Stimulated activated CD4-positive, alpha-beta T cell treated with anti-CD3 and anti-CD28 coated beads, Interleukin-1b, Interleukin-23, amount 100 ng/mL, for 48 hours (primary cell): ENCODE measurements around the gene CHRNA3.

Experiments
- DNase-seq: peaks from one replicate; pipeline ENCODE4 v3.0.0-alpha.2; 2020

The CHRNA3 gene

DNA sequence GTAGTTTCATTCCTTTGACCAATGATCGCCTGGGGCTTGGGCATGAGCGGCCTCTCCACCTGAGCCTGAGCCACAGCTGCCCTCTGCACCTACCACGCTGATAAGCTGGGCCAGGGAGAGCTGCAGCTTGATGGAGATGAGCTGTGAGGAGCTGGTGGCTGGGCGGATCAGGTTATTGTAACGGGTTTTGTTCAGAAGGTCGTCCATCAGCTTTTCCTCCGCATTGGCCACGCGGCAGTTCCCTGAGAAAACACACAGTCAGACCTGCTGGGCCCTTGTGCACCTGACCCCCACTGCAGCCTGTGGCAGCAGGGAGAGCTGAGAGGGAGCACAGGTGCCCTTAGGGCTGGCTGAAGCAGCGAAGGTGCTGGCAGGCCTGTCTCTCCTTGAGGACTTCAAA is 14.6 kb upstream of the CHRNA3 start:
- DNase-seq, result no peak

DNA sequence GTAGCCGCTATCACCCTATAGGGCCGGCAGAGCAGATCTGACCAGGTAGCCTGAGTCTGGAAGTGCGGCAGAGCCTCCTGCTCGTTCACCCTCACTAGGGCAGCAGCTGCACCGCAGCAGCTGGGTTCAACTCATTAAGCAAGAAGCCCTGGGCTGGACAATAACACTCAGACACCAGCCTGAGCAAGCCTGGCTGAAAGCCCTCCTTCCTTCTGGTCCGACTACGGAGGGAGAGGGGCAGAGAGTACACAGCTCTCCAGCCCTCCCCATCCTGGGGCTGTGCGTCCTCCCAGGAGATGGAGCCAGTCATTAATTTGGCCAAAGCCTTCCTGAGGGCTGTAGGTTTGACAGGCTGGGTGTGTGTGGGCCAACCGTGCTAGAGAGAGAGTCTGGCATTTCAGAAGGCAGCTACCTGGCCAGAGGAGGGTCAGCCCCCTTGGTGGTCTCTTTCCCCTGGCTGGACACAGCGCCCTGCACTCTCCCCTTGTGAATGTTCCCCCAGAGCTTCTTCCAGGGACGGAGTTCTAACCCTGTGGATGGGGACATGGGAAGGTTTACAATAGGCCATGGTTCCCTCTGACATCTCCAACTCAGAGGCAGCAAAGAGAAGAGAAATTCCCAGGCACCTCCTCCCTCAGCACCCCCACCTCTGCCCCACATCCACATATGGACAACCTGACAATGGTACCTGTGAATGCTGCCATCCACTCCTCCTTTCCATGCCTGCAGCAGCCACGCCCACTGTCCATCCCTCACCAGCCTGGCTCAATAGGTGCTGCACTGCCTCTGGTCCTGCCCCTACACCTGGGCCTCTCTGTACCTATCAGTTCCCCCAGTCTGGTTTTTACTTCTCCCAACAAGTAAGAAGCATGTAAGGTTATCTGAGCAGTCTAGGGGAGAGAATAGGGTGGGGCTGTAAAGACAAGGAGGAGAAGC is 13.7 kb upstream of the CHRNA3 start:
- no peak for DNase-seq

DNA sequence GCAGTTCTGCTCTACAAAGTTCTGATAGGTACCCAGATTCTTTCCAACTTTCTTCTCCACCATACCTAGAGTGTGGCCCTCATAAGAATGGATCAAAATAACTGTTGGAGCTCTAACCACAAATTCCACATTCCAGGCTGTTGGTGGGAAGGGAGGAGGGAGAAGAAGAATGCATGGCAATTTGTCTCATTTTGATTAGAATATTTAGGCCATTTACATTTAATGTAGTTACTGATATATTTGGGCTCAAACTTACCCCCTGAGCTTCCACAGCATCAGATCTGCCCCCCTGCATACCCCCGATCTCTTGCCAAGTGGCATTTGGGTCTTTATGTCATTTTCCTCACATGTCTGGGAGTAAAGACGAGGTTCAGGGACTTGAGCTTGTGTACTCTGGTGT is 12.6 kb upstream of the CHRNA3 start:
- no peak for DNase-seq

DNA sequence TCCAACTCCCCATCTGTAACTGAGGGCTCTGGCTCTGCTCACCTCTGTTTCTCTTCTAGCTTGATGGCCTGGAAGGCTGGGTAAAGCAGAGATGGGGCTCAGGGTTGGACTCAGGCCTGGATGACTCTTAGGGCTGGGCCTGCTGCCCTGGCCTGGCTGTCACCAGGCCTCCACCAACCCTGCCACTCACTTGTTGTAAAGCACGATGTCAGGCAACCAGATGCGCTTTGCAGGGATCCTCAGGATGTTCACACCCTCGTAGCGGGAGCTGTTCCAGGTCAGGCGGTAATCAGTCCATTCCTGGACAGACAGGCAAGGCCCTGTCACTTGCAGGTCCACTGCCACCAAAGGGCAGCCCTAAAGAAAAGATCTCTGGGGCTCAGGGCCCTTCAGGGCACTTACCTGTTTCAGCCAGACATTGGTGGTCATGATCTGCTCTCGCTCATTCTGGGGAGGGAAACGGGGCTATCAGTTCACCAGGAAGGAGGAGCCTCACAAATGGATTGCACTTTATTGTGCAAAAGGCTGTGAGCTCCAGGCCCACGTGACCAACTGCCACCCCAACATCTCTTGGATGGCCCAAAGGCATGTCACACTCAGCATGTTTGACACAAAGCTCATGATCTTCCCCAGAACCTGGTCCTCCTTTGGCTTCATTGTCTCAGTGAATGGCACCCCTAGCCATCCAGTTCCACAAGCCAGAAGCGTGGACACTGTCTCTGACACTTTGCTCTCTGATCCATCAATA is 10.3 kb upstream of the CHRNA3 start:
- DNase-seq, result no peak

DNA sequence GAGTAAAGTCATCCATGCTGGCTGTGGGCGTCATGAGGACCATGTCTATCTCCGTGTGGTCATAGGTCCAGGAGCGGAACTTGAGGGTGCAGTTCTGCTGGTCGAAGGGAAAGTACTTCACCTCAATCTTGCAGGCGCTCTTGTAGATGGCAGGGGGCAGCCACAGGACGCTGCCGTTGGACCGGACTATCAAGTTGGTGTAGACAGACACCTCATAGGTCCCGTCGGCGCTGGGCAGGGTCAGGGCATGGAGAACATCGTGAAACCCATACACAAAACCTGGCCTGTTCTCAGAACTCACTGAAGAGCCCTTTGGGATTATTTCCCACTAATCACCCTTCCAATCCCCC is 8.9 kb upstream of the CHRNA3 start:
- no peak for DNase-seq

DNA sequence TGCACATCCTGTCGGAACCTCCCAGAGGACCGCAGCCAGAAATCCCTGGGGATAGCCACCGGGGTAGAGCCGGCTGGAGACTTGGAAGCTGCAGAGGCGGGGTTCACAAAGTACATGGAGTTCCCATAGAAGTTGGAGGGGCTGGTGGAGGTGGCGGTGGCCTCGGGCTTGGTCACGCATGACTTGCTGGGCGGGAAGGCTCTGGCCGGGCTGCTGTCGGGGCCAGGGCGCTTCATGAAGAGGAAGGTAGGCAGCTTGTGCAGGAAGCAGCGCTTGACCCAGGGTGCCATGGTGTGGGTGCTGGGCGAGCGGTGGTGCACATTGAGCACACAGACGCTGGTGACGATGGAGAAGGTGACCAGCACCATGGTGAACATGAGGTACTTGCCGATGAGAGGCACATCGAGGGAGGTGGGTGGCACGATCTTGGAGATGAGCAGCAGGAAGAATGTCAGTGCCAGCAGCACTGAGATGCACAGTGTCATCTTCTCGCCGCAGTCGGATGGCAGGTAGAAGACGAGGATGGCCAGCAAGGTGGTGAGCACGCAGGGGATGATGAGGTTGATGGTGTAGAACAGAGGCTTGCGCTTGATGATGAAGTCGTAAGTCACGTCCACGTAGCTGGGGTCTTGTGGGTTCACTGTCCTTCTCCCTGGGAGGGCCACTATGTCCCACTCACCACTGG is 8.4 kb upstream of the CHRNA3 start:
- DNase-seq, result no peak

DNA sequence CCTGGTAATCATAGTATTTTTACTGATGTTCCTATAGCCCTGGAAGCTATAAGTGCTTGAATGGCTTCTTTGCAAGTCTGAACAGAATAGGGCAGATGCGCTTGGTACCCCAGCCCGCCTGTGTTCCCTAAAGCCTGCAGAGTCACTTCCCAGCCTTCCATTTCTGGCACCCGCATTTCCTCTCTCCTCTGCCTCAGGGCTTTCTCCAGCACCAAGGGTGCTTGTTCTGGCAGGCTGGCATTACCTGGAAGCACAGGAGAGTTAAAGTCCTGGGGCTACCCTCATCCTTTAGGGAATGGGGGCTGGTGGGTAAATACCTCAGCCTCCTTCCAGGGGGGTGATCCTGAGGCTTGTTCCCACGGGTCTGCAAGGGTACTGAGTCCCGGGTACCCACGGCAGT is 7.4 kb upstream of the CHRNA3 start:
- no peak for DNase-seq

DNA sequence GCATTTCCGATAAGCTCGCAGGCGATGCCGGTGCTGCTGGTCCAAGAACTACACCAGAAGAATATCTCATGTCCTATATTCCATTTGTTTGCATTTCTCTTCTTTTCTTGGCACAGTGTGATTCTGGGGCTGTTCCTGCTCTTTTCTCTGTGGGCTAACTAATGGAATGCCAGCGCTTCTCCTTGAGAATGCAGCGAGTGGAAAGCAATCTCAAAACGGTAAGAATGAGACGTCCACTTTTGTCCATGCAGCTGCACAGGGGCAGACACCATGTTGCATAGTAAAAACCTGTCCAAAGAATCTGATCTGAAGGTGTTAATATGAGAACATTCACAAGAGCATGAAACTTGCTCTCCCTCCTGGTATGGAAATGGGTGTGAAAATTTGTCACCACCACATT is 6.6 kb upstream of the CHRNA3 start:
- DNase-seq, result no peak

DNA sequence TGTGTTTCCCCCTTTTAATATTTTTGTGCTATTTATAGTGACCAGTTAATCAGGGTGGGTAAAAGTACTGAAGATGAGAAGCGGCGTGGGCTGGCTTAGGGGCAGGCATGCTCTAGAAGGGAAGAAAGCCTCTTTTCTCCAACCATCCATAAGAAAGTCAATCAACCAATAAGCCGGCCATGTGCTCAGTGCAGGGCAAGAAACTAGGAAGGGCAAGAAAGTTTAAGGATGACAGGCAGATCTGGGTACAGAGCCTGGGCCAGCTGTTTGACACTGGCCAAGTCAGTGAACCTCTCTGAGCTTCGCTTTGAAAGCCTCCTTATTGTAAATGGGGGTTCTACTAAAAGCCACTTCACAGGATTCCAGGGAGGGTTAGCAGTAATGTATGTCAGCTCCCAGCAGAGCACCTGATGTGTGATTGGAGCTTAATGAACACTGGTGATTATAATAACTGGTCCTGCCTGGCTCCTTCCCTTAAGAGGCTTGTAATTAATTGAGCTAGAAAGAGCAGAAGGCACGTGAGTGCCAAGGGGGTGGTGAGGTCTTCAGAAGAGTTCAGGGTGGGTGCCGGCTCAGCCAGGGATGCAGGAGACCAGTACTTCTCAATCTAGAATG is 5.7 kb upstream of the CHRNA3 start:
- DNase-seq, result no peak

DNA sequence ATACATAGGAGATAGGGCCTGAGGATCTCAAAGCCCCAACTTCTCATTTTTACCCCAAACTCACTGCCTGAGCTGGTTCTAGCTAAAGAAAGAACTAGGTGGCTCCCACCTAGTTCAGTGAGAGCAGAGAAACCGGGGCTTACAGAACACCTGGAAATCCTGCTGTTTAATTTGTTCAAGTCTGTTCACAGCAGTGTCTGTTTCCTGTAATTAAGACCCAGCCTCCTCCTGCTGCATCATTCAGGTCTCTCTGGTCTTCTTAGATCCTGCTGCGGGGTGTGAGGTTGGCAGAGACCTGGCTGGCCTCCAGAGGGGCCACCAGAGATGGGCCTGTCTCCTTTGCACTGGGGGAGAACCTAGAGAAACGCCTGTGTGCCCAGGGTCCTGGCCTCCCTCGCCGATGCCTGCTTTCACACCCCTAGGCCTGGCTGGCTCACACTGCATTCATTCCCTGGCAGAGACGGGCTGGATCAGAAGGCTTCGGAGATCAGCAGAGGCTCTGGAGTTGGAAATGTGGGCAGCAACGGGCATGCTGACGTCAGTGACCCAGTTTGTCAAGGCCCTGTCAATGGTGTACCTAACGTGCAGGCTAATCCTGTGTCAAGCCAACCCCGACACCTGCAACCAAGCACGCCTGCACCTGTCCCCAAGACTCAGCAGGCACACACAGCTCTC is 4.9 kb upstream of the CHRNA3 start:
- no peak for DNase-seq

DNA sequence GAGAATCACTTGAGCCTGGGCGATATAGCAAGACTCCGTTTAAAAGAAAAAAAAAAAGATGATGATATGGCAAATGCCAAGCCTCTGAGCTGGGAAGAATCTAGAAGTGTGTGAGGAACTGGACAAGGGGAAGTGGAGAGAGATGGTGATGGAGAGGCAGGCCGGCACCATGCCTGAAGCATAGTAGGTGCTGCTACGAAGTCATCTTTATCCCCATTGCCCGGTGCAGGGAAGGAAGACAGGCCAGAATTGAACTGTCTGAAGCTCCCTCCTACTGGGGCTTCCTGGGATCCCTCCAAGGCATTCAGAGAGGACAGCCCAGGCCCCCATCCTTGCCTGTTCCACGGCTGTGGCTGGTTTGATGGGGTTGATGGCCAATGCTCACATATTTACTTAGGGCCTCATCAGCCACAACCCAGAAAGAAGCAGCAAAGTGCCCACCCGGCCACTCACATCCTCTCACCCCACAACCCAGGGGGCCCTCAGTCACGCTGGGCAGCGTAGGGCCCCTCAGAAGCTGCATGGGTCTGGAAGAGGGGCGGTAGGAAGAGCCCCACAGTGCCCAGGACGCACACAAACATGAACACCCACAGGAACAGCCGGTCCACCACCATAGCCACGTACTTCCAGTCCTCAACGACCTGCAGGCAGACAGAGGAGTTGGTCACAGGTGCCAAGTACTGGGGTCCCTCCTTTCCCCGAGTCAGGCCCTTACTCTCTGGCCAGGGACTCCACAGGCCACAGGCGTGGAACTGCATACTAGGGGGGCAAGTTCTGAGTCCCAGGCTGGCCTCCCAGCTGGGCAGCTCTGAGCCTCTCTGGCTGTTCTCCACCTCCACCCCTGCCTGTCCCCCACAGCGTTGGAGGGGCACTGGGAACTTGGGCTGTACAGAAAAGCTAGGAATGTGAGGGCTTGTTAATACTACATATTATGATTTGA is 4.1 kb upstream of the CHRNA3 start:
- DNase-seq, result no peak

DNA sequence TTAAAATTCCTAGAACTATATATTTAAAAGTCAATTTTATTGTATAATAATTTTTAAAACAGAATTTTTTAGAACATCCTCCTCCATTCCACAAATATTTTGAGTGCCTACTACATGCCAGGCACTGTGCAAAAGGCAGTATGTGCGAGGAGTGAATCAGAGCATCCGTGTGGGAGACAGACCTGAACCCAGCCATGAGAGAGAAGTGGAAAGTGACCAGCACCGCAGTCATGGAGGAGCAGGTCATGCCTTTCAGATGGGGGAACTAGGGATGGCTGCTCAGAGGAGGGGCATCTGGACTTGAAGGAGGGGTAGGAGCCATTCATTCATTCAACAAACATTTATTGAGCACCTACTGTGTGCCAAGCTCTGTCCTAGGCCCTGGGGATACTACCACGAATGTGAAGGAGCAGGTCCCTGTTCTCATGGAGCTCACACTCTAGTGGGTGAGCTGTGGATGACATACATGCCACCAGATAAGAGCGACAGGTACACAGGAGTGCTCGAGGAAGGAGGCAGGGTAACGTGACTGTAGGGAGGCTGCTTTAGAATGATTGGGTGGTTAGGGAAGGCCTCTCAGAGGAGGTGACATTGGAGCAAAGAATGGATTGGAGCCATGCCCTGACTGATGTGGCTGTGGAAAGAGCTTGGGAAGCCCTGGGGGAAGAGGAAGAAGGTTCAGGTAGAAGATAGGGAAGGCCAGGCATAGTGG is 3.1 kb upstream of the CHRNA3 start:
- no peak for DNase-seq

DNA sequence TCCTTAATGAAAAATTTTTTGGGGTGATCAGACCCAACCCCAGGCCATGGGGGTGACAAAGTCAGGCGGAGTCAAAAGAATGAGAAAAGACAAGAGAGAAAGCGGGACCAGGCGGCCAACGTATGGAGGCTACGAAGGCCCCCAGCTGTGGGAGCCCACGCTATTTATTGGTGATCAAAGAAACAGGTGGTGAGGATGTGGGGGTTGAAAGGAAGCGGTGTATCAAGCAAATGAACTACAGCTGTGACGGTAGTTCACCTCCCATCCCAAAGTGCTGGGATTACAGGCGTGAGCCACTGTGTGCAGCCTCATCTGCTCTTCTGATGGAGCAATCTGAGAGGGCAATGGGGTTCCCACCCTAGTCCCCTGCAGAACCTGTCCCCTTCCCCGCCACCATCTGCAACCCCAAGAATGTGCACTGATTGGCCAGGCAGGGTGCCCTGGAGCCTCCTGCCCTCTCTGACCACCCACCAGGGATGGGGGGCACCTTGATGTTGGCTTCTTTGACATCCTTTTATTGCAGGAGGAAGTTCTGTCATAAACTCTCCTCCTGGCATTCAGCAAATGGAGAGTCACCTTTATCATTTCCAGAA is 1.1 kb upstream of the CHRNA3 start:
- DNase-seq, result no peak

DNA sequence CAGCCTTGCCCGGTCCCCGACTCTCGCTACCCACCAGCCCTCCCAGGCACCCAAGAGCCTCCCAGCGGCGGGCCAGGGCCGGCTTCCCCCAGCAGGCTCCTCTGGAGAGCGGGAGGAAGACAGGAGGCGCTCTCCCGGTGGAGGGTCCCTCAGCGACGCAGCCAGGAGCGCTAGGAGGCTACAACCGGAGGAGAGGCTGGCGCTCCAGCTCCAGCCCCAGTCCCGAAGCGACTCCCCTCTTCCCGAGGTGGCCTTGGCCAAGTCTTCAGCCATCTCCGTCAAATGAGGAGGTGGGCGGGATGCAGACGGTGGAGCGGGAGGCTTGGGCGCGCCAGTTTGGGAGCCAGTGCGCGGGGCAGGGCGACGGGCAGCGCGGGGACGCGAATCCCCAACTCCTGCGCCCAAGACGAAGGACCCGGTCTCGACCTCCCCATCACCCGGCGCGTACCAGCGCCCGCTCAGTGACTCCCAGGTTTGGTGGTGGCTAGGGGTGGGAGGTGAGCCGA is 722 bp downstream of the CHRNA3 start:
- no peak for DNase-seq

DNA sequence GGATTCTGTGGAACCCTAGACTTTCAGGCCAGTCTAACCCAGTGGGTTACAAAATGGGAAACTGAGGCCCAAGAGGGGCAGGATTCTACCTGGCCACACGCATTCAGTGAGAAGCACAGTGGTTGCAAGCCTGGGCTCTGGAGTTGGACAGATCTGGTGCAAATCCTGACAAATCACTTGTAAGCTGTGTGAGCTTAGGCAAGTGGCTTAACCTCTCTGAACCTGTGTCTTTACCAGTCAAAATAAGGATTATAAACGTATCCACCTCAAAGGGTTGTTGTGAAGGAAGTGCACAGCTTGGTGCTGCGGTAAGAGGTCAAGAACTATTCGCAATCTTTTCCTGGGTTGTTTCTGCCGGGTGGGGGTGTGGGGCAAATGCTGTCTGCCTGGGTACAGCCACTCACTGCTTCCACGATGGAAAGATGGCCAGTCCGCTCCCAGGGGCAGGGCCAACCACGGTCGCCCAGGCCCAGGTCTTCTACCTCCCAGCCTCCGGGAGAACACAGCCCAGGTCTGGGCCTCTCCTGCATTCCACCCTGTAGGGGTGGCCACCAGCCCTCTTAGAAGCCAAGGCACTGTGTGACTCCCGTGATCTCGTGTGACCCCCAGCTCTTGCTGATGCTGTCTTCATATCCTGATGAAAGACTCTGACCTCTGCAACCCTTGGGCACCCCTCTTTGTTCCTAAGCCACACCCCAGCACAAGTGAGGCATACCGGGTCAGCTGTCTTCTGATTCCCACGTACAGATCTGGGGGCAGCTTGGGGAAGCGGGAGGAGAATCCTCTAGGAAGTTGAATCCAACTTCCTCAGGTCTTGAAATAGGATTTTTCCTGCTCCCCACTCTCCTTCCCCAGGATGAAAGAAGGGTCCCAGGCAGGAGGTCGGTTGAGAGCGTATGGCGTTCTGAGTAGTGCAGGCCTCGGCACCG is 1.5 kb downstream of the CHRNA3 start:
- no peak for DNase-seq

DNA sequence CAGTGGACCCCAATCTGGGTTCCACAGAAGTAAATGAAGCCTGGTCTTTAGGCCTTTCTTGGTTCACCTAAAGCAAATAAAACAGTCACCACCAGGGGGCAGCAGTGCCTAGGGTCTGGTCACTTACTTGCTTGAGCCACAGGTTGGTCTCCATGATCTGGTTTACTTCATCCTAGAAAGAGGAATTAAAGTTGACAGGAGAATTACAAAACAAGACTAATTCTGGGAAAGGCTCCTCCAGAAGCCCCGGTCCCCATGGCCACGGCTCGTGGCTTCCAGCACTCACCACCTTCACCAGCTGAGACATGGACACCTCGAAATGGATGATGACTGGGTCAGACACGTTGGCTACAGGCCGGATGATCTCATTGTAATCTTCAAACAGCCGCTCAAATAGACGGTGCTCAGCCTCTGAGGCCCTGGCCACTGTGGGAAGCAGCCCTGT is 2.3 kb downstream of the CHRNA3 start:
- peak; percentile 77 for DNase-seq

DNA sequence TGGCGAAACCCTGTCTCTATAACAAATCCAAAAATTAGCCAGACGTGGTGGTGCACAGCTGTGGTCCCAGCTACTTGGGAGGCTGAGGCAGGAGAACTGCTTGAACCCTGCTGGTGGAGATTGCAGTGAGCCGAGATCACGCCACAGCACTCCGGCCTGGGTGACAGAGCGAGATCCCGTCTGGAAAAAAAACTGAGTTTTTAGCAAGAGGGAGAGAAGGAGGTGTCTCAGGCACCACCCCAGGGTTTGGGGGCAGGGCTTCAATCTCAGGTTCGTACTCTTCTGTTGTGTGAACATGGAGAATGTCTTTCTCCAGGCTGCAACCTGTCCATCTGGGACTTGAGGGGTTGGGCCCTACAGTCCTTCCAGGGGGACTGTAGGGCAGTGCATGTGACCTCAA is 2.7 kb downstream of the CHRNA3 start:
- no peak for DNase-seq

DNA sequence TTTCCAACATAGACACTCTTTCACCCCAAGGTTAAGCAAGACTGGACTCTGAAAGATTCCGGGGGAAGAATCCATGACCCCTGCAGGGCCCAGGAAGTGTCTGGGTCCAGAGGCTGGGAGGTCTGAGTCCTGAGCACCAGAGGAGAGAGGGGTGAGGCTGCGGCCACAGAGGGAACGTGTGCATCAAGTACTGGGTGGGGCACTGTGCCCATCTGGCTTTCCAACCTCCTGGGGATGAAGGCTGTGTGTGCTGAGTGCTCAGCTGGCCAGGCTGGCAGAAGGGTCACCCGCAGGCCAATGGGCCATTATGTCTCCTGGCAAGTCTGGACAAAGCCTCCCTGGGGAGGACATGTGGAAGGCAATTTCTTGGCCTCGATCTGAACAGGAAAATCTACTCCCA is 3.3 kb downstream of the CHRNA3 start:
- DNase-seq, result no peak

DNA sequence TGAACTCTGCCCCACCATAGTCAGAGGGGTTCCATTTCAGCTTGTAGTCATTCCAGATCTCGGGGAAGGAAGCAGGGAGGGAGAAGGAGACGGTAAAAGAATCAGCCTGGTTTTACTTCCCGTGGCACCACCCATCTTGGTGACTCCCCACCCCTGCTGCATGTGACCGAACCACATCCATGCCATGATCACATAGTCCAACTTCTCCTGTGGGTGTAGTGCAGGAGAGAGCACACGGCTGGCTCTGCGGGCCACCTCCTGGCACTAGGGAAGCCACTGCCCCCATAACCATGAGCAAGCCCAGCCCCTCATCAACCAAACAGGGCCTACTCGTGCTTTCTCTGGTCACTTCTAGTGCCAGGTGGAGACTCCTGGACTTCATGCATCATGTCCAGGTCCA is 3.7 kb downstream of the CHRNA3 start:
- no peak for DNase-seq
